Measurements from ENCODE around the gene SPEM2. TPM values are rescaled to one million over a fixed set of nuclear protein-coding genes. Genes with fewer than 3 reads are reported as not detected.

Gene SPEM2
- total RNA-seq, 2 experiments from 2014 or later: not detected

GRCh38 chr17:7476494-7476893 is 51.1 kb downstream of the SPEM2 start:
- H3K27ac Mint-ChIP-seq: peak overlapping the region; percentile 93
- Histone ChIP-seq H3K9me3 (ENCODE audit: control insufficient read depth in 1 of 2, insufficient read depth in 1 of 2, low read length in 2 of 2) (no peaks in the 10 kb centered on the region), H3K27ac (ENCODE audit: low read depth in 1 of 2, low read length in 2 of 2) (peak overlapping the region; percentile 48 to 99), H3K4me1 (ENCODE audit: insufficient read depth, low read length) (peaks cover 77% of the 10 kb centered on the region), H3K4me3 (ENCODE audit: low read length) (no peak overlapping the region), H3K36me3 (ENCODE audit: insufficient read depth, low read length) (peaks cover 6% of the 10 kb centered on the region), H3K27me3 (ENCODE audit: control insufficient read depth in 1 of 2, insufficient read depth in 2 of 2, low read length in 2 of 2) (no peaks in the 10 kb centered on the region)
- no peaks in the 10 kb centered on the region for H3K27me3 Mint-ChIP-seq
- peak overlapping the region; percentile 91 for H3K4me3 Mint-ChIP-seq
- intact Hi-C loops (cut with DNase I, micrococcal nuclease): loop anchor here in 1 of 2 experiments (2.0 kb wide), 1 partner anchor 16 kb away; no protein-coding TSS in a partner anchor
- TF ChIP-seq, protein P1, sequence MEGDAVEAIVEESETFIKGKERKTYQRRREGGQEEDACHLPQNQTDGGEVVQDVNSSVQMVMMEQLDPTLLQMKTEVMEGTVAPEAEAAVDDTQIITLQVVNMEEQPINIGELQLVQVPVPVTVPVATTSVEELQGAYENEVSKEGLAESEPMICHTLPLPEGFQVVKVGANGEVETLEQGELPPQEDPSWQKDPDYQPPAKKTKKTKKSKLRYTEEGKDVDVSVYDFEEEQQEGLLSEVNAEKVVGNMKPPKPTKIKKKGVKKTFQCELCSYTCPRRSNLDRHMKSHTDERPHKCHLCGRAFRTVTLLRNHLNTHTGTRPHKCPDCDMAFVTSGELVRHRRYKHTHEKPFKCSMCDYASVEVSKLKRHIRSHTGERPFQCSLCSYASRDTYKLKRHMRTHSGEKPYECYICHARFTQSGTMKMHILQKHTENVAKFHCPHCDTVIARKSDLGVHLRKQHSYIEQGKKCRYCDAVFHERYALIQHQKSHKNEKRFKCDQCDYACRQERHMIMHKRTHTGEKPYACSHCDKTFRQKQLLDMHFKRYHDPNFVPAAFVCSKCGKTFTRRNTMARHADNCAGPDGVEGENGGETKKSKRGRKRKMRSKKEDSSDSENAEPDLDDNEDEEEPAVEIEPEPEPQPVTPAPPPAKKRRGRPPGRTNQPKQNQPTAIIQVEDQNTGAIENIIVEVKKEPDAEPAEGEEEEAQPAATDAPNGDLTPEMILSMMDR (IDR thresholded peaks at IDR 0.05): no peak
- no peak for DNase-seq
- ChIA-PET CTCF (interaction anchor here (1.4 to 3.1 kb wide), 2 partner anchors 40 to 121 kb away, joined by 3 to 23 read pairs; no protein-coding TSS in a partner anchor), POLR2A (interaction anchor here (1.5 to 7.2 kb wide), 6 partner anchors 9 to 210 kb away, joined by 6 to 137 read pairs (median 48); partner anchors contain the start of genes FGF11, POLR2A, TMEM102 and TP53)
- H3K9me3 Mint-ChIP-seq: no peaks in the 10 kb centered on the region
- peaks cover 20% of the 10 kb centered on the region for H3K36me3 Mint-ChIP-seq (ENCODE audit: low read depth)
- no peak for ATAC-seq (ENCODE audit: poor library complexity)
- H3K4me1 Mint-ChIP-seq (ENCODE audit: low read depth): peaks cover 54% of the 10 kb centered on the region

DNA sequence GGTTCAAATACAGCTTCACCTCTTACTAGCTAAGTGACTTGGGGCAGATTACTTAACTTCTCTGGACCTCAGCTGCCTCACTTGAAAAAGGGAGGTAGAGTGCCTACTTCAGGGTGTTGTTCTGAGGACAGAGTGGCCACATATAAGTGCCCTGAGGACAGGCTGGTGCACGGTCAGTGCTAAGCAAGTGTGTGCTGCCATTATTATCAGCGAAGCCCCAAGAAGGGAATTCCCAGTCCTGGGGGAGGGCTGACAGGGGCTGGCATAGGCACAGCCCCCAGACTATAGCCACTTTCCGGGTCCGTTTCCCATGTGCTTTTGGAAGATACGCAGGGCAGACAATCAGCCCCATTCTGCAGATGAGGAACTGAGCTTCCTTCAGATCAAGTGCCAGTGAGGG is 51.5 kb downstream of the SPEM2 start:
- no peak overlapping the region for H3K4me3 ChIP-seq (ENCODE audit: low read length)
- H3K36me3 Mint-ChIP-seq (ENCODE audit: low read depth): peaks cover 17% of the 10 kb centered on the region

More for the DNA sequence above, 51.5 kb downstream of the SPEM2 start:
- no peaks in the 10 kb centered on the region for H3K9me3 Mint-ChIP-seq
- no peak for ATAC-seq (ENCODE audit: poor library complexity)
- H3K27ac Mint-ChIP-seq: peak overlapping the region; percentile 93
- peak overlapping the region; percentile 91 for H3K4me3 Mint-ChIP-seq
- no peaks in the 10 kb centered on the region for H3K9me3 ChIP-seq (ENCODE audit: control insufficient read depth in 1 of 2, insufficient read depth in 1 of 2, low read length in 2 of 2)
- POLR2A ChIA-PET: interaction anchor here (3.9 to 7.2 kb wide), 5 partner anchors 9 to 210 kb away, joined by 38 to 137 read pairs (median 55); partner anchors contain the start of genes FGF11, POLR2A, TMEM102 and TP53
- H3K27me3 Mint-ChIP-seq: no peaks in the 10 kb centered on the region
- CTCF ChIA-PET: interaction anchor here (1.4 to 3.5 kb wide), 3 partner anchors 40 to 121 kb away, joined by 3 to 25 read pairs (median 23); partner anchors contain the start of gene TMEM102
- no peak for DNase-seq
- H3K27ac ChIP-seq (ENCODE audit: low read depth in 1 of 2, low read length in 2 of 2): peak overlapping the region; percentile 48 to 99
- TF ChIP-seq, protein P1 (IDR thresholded peaks at IDR 0.05): no peak
- H3K36me3 ChIP-seq (ENCODE audit: insufficient read depth, low read length): peaks cover 6% of the 10 kb centered on the region
- no peaks in the 10 kb centered on the region for H3K27me3 ChIP-seq (ENCODE audit: control insufficient read depth in 1 of 2, insufficient read depth in 2 of 2, low read length in 2 of 2)
- H3K4me1 Mint-ChIP-seq (ENCODE audit: low read depth): peaks cover 53% of the 10 kb centered on the region
- peaks cover 77% of the 10 kb centered on the region for H3K4me1 ChIP-seq (ENCODE audit: insufficient read depth, low read length)
- intact Hi-C loops (cut with DNase I, micrococcal nuclease): loop anchor here in 1 of 2 experiments (2.0 kb wide), 1 partner anchor 16 kb away; no protein-coding TSS in a partner anchor

Other genes starting within 250 kb of the SPEM2 start
- under 1 TPM; 0.64 to 0.85 TPM for gene ASGR1, start 246.2 kb upstream of the SPEM2 start, total RNA-seq
- 10 to 100 TPM; 10.2 to 11.0 TPM for gene DLG4, start 205.8 kb upstream of the SPEM2 start, total RNA-seq
- 100 to 1,000 TPM; 237 to 257 TPM for gene ACADVL, start 205.7 kb upstream of the SPEM2 start, total RNA-seq
- 10 to 100 TPM; 40.9 to 41.3 TPM for gene DVL2, start 191.1 kb upstream of the SPEM2 start, total RNA-seq
- 1 to 10 TPM; 4.5 to 5.1 TPM for gene PHF23, start 186.2 kb upstream of the SPEM2 start, total RNA-seq
- gene GABARAP, start 183.2 kb upstream of the SPEM2 start, total RNA-seq: 100 to 1,000 TPM; 182 to 195 TPM
- 10 to 100 TPM; 79.3 to 80.7 TPM for gene CTDNEP1, start 173.9 kb upstream of the SPEM2 start, total RNA-seq
- gene ELP5, start 173.4 kb upstream of the SPEM2 start, total RNA-seq: 10 to 100 TPM; 20.1 to 21.3 TPM
- gene CLDN7, start 163.1 kb upstream of the SPEM2 start, total RNA-seq: 1 to 10 TPM; 1.1 to 1.2 TPM
- not detected for gene SLC2A4, start 143.9 kb upstream of the SPEM2 start, total RNA-seq
- gene YBX2, start 131.0 kb upstream of the SPEM2 start, total RNA-seq: under 1 TPM in 1 of 2 experiments, not detected in 1; 0.56 TPM
- 100 to 1,000 TPM; 471 to 480 TPM for gene EIF5A, start 118.0 kb upstream of the SPEM2 start, total RNA-seq
- gene GPS2, start 110.3 kb upstream of the SPEM2 start, total RNA-seq: 100 to 1,000 TPM; 122 to 140 TPM
- 10 to 100 TPM; 29.0 to 30.8 TPM for gene NEURL4, start 96.3 kb upstream of the SPEM2 start, total RNA-seq
- 100 to 1,000 TPM; 565 to 575 TPM for gene ACAP1, start 89.1 kb upstream of the SPEM2 start, total RNA-seq
- gene KCTD11, start 73.5 kb upstream of the SPEM2 start, total RNA-seq: 1 to 10 TPM; 1.3 to 1.6 TPM
- gene TMEM95, start 70.5 kb upstream of the SPEM2 start, total RNA-seq: not detected
- 10 to 100 TPM; 11.0 to 12.4 TPM for gene TNK1, start 44.5 kb upstream of the SPEM2 start, total RNA-seq
- 10 to 100 TPM; 66.3 to 70.3 TPM for gene PLSCR3, start 31.1 kb upstream of the SPEM2 start, total RNA-seq
- gene TMEM256, start 21.5 kb upstream of the SPEM2 start, total RNA-seq: 10 to 100 TPM; 29.0 to 29.4 TPM
- 1 to 10 TPM; 7.6 to 8.4 TPM for gene NLGN2, start 17.8 kb upstream of the SPEM2 start, total RNA-seq
- not detected for gene SPEM1, start 5.3 kb upstream of the SPEM2 start, total RNA-seq
- not detected for gene SPEM3, start 3.2 kb downstream of the SPEM2 start, total RNA-seq
- 1 to 10 TPM; 6.8 to 7.1 TPM for gene TMEM102, start 9.8 kb downstream of the SPEM2 start, total RNA-seq
- gene FGF11, start 13.9 kb downstream of the SPEM2 start, total RNA-seq: 1 to 10 TPM; 1.5 to 1.7 TPM
- gene CHRNB1, start 19.4 kb downstream of the SPEM2 start, total RNA-seq: 1 to 10 TPM; 1.6 to 2.2 TPM
- gene ZBTB4, start 54.0 kb downstream of the SPEM2 start, total RNA-seq: 10 to 100 TPM; 55.1 to 55.6 TPM
- gene SLC35G6, start 55.8 kb downstream of the SPEM2 start, total RNA-seq: under 1 TPM in 1 of 2 experiments, not detected in 1; 0.17 TPM
- 100 to 1,000 TPM; 491 to 501 TPM for gene POLR2A, start 58.8 kb downstream of the SPEM2 start, total RNA-seq
- 10 to 100 TPM; 17.0 to 19.1 TPM for gene TNFSF12, start 123.4 kb downstream of the SPEM2 start, total RNA-seq
- gene TNFSF13, start 133.1 kb downstream of the SPEM2 start, total RNA-seq: 1 to 10 TPM; 1.1 to 1.7 TPM
- gene SENP3, start 136.3 kb downstream of the SPEM2 start, total RNA-seq: 10 to 100 TPM; 27.7 to 28.9 TPM
- under 1 TPM; 0.33 to 0.95 TPM for gene CD68, start 154.0 kb downstream of the SPEM2 start, total RNA-seq
- gene MPDU1, start 158.2 kb downstream of the SPEM2 start, total RNA-seq: 10 to 100 TPM; 12.0 to 12.9 TPM
- gene SOX15, start 164.5 kb downstream of the SPEM2 start, total RNA-seq: under 1 TPM in 1 of 2 experiments, not detected in 1; 0.30 TPM
- 10 to 100 TPM; 20.6 to 22.5 TPM for gene FXR2, start 189.3 kb downstream of the SPEM2 start, total RNA-seq
- gene SAT2, start 202.2 kb downstream of the SPEM2 start, total RNA-seq: 10 to 100 TPM; 55.7 to 60.3 TPM
- gene SHBG, start 204.5 kb downstream of the SPEM2 start, total RNA-seq: not detected
- under 1 TPM; 0.17 to 0.69 TPM for gene ATP1B2, start 225.3 kb downstream of the SPEM2 start, total RNA-seq